Stimulated activated CD8-positive, alpha-beta memory T cell treated with anti-CD3 and anti-CD28 coated beads, Interleukin-12 subunit alpha, Interleukin-12 subunit beta, amount 100 ng/mL, for 4 hours (primary cell): ENCODE results near the gene PSIP1.
"Not testable (repeated sequence)": the region's sequence is repeated elsewhere in the genome, so short reads cannot be mapped to it uniquely, and the experiment has no call there.

Source experiments
- DNase-seq: peaks from one replicate; pipeline ENCODE4 v3.0.0-alpha.2; 2020; ENCODE audit warnings: low read depth

Gene PSIP1

DNA sequence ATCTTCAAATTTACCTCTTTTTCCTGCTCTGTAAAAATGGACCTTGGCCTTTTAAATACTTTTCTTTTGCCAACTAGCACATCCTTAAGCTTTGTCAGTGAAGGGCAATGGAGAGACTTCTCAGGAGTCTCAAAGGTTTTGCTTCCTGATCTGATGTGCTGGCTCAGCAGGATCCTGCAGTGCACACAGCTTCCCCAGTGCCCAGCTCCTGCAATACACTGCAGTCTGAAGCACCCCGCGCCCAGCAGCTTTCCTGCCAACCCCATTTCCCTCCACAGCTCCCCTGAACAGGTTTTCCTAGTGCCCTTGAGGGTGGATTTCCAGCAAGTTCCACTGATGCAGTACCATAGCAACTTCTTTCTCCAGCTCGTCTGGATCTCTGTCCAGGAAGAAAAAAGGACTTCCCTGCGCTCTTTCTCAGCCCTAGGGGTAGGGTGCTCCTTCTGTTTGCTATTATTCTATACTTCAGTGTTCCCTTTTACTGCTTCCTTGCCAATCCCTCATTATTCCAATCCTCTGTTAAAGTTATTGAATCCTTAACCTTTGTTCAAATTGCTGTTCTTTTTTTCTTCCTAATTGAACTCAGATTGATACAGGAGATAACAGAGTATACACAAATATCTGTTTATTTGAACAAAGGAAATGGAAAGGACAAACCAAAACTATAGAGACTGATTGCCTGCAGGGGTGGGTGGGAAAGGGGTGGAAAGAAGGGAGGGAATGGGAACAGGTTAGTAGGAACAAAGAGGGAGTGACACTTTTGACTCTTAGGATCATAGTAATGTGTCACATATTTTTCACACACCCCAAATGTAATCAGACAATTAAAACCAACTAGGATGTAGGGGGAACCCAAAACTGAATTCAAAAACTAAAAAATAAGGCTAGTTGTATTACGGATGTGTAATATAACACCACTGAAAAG, 79.6 kb downstream of the PSIP1 start:
- no peak for DNase-seq

DNA sequence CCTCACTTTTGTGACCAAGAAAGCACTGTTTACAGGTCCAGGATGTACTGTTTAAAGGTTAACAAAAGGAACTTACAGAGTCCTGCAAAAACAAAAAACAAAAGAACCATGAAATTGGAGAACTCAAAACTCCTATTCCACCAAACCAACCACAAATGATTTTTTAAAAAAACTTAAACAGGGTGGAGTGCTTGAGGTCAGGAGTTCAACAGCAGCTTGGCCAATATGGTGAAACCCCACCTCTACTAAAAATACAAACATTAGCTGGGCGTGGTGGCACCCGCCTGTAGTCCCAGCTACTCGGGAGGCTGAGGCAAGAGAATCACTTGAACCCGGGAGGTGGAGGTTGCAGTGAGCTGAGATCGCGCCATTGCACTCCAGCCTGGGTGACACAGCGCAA, 83.1 kb downstream of the PSIP1 start:
- not testable (repeated sequence) for DNase-seq

DNA sequence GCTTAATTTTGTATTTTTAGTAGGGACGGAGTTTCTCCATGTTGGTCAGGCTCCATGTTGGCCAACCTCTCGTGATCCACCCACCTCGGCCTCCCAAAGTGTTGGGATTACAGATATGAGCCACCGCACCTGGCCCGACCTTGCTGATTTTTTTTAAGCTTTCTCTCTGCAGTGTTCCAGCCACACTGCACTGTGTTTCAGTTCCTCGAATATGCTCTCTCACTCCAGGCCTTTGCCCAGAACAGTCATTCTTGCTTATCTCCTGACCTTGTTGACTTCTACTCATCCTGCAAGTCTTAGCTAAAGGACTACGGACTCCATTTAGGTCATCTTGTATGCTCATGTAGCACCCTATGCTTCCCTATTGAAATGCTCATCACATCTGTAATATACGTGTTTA, 84.8 kb downstream of the PSIP1 start:
- DNase-seq = no peak

DNA sequence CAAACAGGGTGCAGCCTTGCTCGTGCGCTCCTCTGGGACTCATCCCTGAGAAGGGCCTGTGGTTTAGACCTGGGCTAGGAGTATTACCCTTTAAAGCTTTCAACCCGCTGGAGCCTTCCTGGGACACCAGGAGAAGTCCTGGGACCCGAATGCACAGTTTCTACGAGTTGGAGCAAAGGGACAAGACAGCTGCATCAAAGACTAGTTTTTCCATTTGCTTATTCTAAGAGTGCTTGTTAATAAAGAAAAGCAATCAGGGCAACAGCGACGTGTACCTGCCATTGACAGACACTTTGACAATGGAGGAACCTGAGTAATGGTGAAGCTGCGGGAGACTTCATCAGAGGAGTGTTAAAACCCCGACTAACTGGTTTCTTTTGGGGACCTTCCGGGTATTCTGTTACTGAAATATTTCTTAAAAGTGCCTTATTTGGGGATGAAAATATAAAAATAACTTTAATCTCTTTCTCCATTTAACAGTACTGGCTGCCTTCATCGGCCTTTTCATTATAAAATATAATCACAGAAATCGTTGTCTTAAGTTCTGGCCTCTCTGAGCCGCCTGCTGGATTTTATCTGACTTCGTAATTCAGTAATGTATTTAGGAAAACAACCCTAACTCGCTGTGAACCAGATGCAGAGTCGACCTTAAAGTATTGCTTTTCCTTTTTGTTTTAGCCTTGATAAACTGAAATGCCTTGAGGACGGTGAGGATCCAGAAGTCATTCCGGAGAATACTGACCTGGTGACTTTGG, 87.4 kb downstream of the PSIP1 start:
- no peak for DNase-seq

DNA sequence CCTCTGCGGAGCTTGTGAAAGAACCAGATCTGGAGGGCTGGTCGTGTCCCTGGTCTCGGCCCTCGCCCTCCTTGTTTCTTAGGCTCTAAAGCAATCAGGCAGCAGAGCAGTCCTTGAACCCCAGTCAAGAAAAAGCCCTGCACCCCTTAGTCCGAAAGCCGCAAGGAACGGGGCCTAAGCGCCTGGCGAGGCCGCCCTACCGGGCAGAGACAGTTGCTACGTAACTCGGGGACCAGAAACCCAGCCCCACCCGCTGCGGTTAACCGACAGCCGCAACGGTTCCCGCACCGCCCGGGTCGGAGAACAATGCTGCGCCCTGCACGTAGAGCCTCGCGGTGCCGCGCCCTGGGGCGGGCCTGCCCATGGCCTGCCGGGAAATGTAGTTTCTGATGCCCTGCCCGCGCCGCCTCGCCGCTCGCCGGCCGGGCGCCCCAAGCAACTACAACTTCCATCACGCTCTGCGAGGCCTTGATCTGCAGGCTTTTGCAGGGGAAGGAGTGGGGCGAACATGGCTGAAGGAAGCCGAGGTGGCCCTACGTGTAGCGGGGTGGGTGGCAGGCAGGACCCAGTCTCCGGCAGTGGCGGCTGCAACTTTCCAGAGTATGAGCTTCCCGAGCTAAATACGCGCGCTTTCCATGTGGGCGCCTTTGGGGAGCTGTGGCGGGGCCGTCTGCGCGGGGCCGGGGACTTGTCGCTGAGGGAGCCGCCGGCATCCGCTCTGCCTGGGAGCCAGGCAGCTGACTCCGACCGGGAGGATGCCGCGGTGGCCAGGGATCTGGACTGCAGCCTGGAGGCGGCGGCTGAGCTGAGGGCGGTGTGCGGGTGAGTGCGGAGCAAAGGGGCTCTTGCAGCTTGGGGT, 88.2 kb downstream of the PSIP1 start, which contains the start of gene SNAPC3:
Gene SNAPC3 (plus strand): TSS at position 505 of the 859 bp plus-strand sequence. CDS start 4 bp downstream, at position 509.
- peak; percentile 89 for DNase-seq

DNA sequence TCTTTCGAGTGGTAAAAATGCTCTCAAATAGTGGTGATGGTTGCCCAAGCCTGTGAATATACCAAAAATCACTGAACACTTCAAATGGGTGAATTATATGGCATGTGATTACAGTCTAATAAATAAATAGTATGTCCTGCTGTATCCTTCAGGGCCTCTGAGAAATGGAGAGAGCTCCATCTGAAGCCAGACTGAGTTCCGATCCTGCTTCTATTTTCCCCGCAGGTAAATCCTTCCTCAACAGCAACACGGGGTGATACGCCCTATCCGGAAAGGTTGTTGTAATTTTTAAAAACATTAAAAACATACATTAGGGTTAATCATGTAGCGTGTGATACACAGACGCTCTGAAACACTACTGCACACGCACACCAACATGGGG, 88.8 kb downstream of the PSIP1 start:
- no peak for DNase-seq

DNA sequence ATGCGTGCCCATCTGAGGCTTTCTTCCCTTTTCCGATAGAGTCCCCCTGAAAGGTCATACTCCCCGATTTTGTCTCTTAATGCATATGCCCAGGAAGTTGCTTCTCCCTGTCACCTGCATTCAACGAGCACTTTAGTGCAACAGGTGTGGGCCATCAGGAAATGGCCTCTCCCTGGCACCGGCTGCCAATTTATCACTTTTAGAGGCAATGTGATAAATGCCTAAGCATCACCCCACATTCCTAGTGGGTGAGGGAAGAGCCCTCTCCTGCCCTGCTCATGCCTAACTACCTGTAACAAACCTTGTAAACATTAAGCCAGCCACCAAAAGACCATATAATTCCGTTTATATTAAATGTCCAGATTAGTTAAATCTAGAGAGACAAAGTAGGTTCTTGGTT, 89.2 kb downstream of the PSIP1 start:
- no peak for DNase-seq

DNA sequence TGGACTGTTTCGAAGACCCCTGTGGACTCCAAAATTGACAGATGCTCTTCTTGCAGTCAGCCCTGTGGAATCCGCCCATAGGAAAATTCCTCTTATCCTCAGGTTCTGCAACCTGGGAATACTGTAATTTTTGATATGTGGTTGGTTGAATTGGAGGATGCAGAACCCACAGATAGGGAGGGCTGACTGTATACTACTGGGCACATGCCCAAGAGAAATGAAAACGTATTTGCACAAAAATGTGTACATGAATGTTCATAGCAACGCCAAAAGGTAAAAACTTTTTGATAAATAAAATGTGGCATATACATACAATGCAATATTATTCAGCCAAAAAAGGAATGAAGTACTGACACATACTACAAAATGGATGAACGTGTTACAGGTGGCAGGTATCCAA, 90.0 kb downstream of the PSIP1 start:
- no peak for DNase-seq

DNA sequence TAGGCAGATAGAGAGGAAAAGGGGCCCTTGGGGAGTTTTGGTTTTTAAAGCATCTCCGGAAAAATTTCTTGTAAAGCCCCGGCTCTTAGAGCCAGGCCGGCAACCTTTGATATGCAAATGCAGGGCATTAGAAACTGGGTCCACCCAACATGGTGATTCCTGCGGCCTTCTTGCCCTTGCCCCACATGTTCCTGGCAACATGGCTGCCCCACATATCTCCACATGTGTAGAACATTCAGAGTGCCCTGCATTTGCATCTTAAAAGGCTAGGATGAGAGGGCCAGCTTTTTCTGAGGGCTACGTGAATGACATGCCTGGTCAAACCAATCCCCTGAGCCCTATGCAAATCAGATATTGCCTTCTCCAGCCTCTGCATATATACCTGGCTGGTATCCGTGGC, 93.1 kb downstream of the PSIP1 start:
- DNase-seq = no peak

DNA sequence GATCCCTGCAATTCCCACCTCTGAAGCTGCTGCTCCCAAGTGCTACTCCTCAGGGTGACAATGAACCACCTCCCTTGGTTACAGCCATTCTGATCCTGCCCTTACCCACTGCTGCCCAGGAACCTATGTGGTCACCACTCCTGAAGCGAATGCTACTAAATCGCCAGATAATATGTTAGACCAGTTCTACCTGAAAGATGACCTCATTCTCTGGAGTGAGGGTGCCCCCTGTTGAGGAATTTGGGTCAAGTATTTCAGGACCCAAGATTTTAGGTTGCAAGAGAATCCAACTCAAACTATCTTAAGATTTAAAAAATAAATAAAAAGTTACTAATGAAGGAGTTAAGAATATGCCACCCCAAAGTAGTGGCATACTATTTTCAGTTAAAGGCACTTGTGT, 93.9 kb downstream of the PSIP1 start:
- no peak for DNase-seq
